GM19240 (cell line): ENCODE measurements around the gene CAPSL.
"Not testable (repeated sequence)": the region's sequence is repeated elsewhere in the genome, so short reads cannot be mapped to it uniquely, and the experiment has no call there.

Source experiments
- DNase-seq: peaks from one replicate; pipeline ENCODE4 v3.0.0; 2011; ENCODE audit warnings: low spot score; ENCODE audit not compliant: insufficient read length

The CAPSL gene

GRCh38 chr5:35938568-35939227 lies at the start of gene CAPSL:
TSS of gene CAPSL (minus strand) at chr5:35938622. CDS start at chr5:35921120, 17,502 bp downstream.
- no peak for DNase-seq

DNA sequence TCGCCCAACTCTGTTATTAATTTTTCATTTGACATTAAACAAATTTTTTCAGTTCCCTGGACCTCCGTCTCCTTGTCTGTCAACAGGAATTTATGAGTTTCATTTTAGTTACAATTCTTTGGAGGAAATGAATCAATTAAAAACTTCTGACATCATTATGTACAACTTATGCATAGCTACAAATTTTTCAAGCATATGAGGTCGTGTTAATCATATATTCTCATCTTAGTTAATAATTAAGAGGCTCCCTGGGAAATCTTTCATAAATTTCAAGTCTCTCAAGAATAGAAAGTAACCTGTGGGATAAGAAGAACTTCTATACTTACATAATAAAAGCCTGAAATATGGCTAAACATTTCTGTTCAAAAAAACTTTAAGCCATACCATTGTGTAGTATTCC lies 49.4 kb upstream of the CAPSL start:
- DNase-seq, result no peak

- no peak for DNase-seq
Observed at GRCh38 chr5:35979715-35980114, 41.3 kb upstream of the CAPSL start.

GRCh38 chr5:35976859-35977258 lies 38.4 kb upstream of the CAPSL start:
- DNase-seq, result not testable (repeated sequence)

DNA sequence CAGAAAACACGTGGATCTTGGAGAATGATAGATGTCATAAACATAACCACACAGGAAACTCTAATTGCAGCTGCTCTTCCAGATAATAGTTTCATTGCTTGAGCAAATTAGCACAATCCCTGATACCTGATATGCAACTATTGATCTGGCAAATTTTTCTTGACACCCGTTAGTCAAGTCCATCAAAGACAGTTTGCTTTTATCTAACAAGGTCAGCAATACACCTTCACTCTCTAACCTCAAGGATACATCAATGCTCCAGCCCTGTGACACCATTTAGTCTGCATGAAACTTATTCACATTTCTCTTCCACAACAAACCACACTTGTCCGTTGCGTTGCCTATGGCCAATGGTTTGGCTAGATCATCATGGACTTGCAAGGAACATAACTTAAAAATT lies 36.1 kb upstream of the CAPSL start:
- no peak for DNase-seq

DNA sequence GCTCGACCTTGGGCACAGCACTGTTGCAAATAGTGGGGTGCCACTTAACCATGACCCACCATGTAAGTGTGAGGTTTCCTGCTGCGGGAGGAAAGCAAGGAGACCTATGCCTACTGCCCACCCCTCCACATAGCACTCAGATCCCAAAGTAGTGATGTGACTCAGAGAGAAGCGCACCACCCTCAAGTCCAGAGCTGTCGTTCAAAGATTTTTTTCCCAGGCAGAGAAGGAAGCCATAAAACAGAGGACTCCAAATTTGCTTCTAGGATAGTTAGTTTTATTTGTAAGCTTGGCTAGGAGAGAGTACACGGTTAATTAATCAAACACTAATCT lies 33.4 kb upstream of the CAPSL start:
- no peak for DNase-seq

- no peak for DNase-seq
Observed at GRCh38 chr5:35971186-35971877, 32.9 kb upstream of the CAPSL start.

GRCh38 chr5:35963381-35963843 lies 25.0 kb upstream of the CAPSL start:
- no peak for DNase-seq

DNA sequence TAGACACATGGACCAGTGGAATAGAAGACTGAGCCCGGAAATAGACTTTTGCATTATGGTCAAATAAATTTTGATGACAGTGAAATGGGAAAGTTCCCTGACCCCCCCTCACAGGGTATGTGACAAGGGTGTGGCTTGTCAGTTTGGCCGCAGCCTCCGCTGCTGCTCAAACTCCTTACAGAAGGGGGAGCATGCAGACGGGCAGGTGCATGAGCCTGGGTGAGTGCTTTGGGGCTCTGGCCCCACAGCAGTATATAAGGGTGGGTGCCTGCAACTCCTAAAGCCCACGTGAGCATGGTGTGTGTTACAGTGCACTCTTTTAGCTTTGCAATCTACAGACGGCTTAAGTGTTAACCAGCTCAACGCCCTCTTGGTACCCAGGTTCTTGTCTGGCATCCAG lies 21.9 kb upstream of the CAPSL start:
- DNase-seq, result no peak

DNA sequence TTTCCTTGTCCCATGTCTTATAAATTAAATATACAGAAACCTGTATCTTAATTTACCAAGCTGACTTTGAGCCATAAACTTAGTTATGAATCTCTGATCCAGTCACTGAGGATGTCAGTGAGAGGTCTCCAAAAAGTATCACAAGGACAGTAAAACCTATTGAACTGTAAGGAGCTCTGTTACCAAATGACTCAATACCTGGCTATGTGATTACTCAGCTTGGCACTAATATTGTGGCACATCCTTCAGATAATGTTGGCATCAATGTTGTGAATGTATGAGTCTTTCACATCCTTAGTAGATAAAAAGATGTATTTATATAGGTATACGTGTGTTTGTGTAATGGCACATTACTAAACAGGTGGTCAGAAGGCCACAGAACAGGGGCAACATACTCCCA lies 18.0 kb upstream of the CAPSL start:
- DNase-seq, result no peak

- DNase-seq, result no peak
Observed at GRCh38 chr5:35954175-35954574, 15.8 kb upstream of the CAPSL start.

DNA sequence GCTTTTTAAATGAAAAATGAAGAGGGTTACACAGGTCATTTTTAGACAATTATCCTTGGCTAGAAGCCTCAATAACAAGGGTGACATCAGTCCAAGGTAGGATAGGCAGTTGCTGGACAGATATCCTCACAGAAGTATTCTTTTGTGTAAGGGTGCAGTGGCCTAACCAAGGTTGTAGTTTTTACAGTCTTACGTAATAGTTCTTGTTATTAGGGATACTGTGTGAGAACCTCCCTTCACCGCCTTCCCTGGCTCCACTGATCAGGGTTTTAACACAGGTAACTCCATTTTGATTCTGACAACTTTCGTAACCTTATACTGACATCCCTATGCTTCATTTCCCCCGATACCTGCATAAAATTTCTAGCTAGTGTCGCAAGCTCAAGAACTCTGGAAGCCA lies 8.7 kb upstream of the CAPSL start:
- DNase-seq, result no peak

GRCh38 chr5:35939639-35940038 lies 1.2 kb upstream of the CAPSL start:
- DNase-seq, result no peak

DNA sequence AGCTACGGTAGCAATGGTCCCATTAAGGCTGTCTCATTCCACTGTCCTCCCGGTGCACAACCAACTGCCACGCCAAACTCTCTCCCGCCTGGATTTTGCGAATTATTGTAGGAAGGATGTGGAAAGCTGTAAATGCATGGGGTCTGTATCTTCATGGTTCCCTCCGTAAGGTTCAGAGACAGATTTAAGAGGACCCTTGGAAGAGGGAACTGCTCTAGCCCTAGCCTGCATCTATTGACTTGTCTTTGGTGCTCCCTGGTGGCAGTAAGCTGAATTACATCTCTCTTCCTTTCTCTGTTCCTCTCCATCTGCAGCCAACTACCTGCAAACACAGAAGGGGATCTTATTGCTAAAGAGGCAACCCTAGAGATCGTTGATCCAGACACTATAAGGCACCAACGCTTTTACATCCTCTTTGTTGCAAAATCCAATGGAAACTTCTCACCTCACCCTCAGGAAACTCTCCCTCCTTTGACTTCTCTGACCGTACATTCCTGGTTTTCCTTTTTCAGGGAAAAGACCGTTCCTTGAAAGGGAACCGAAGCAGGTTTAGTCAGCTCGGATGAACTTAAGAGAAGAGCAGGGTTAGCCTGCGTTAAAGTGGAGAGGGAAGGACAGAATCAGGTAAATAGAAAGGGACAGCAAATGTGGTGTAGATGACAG lies 11.9 kb downstream of the CAPSL start:
- DNase-seq, result no peak

- no peak for DNase-seq
Observed at GRCh38 chr5:35924950-35925722, 13.3 kb downstream of the CAPSL start.

DNA sequence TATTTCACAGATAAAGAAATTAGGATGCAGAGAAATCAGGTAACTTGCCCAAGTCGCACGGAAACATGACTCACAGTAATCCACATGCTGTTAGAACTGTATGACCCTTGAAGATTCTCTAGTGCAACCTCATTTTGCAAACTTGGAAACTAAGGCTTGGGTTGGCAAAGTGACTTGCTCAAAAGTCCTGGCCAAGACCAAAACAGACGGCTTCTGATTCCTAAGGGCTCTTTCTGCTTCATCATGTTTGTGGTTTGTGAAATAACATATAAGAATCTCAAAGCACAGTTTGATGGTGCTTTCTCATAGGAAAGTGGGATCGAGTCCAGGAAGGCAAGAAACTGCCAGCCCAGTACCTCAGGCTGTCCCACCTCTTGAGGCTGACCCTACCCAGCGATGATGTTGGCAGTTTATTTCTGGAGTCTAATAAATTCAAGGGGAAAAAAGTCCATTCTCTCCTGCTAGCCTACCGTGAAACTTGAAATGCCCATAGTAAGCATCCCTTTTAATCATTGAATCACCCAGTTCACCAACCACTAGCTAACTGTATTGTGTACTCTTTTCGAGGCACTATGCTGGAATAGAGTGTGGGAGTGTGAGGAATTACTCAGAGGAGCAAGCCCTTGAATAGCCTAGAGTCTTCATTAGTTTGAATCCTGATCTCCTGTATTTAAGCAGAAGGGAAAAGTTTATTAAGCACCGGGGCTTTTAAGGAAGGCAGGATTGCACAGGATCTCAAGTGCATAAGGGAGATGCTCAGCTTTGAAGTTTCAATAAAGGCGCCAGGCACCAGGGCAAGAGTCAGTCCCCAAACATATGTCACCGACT lies 14.1 kb downstream of the CAPSL start:
- DNase-seq, result no peak

- no peak for DNase-seq
Observed at GRCh38 chr5:35922468-35922867, 16.0 kb downstream of the CAPSL start.

DNA sequence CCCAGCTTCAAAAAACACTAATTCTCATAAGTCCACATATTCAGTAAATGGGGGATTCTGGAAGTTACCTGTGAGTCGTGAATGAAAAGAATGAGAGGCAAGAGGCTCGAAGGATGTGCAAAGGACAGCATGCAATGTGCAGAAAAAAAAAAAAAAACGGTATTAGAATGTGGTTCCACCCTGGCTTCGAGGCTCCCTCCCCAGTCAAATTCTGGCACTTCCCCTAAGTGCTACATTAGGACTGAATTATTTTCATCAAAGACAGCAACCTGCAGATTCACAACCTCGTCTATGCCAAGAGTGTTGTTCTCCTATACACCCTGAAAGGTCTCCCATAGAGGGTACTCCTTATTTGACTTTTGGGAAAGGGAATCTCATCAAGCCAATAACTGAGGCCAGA lies 16.5 kb downstream of the CAPSL start:
- no peak for DNase-seq

DNA sequence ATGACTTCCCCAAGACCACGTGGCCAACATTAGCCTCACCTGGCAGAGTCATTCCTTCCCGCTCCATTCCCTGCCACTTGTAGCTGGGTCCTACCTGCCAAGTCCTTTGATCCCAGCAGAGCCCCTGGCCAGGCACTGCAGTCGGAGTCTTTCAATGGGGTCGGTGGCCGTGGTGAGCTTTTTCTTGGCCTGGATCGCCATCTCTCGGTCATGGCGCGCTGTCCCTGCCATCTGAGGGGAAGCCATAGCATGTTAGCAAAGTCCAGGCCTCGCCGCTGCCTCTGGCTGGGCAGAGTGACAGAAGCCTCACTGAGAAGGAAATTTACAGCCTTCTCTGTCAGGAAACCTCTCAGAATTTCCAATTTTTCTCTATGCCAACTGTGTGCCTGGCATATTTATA lies 17.5 kb downstream of the CAPSL start:
- DNase-seq, result no peak

DNA sequence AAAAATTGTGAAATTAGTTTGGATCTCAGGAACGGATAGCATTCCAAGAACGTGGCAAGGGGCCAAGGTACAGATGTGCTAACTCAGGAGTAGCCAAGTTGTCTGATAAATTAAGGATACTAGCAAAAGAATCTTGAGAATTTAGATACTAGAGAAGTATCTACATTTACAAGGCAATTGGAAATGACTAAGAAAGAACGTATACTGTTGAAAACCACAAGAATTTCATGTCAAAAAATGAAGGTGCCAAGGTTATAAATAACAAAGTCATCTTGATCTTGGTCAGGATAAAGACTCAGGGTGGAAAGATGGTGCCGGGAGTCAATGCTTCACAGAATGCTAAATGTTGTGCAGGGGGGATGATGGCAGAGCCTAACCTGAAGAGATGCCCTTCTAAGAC lies 19.2 kb downstream of the CAPSL start:
- DNase-seq, result no peak

GRCh38 chr5:35908814-35909213 lies 29.6 kb downstream of the CAPSL start:
- DNase-seq, result no peak
